Activated CD4-positive, alpha-beta T cell treated with anti-CD3 and anti-CD28 coated beads, Interleukin-2, amount 10 ng/mL, durations not matched to agents 24 days and 14 days (primary cell): ENCODE results near the gene TFPI2. TPM values are rescaled to one million over a fixed set of nuclear protein-coding genes. Genes with fewer than 3 reads are reported as not detected.
"Not testable (repeated sequence)": the region's sequence is repeated elsewhere in the genome, so short reads cannot be mapped to it uniquely, and the experiment has no call there.

ENCODE experiments used
- DNase-seq: peaks from one replicate; pipeline ENCODE4 v3.0.0; 2022
- H3K27ac Mint-ChIP-seq: one replicate; pipeline ENCODE4 v1.8.0; 2022; ENCODE audit warnings: mild to moderate bottlenecking, mixed read lengths
- H3K27me3 Mint-ChIP-seq: one replicate; pipeline ENCODE4 v1.8.0; 2022; ENCODE audit warnings: mixed read lengths
- H3K36me3 Mint-ChIP-seq: one replicate; pipeline ENCODE4 v1.8.0; 2022; ENCODE audit warnings: low read depth, mild to moderate bottlenecking, mixed read lengths
- H3K4me1 Mint-ChIP-seq: one replicate; pipeline ENCODE4 v1.8.0; 2021; ENCODE audit warnings: mixed read lengths
- H3K4me3 Mint-ChIP-seq: one replicate; pipeline ENCODE4 v1.8.0; 2022; ENCODE audit warnings: mild to moderate bottlenecking, moderate library complexity, mixed read lengths
- H3K9me3 Mint-ChIP-seq: one replicate; pipeline ENCODE4 v1.8.0; 2021; ENCODE audit warnings: mixed read lengths
- intact Hi-C: fragments of 100-400 bp; cut with micrococcal nuclease; formaldehyde crosslinking; loops from one replicate; pipeline ENCODE4 v1.15.1; 2023
- total RNA-seq: library from RNA; stranded (reverse); gene quantifications from 2 replicates; pipeline ENCODE4 v1.2.3, GENCODE V29; 2022

The TFPI2 gene
- total RNA-seq, 1 donor from 2014 or later, result not detected

- H3K36me3 Mint-ChIP-seq, DNase-seq, H3K4me1 Mint-ChIP-seq, H3K27ac Mint-ChIP-seq, H3K4me3 Mint-ChIP-seq, intact Hi-C loops, H3K9me3 Mint-ChIP-seq: not testable (repeated sequence)
- H3K27me3 Mint-ChIP-seq, result peaks cover 17% of the 10 kb centered on the region
Observed at GRCh38 chr7:93916315-93916714, 25.8 kb upstream of the TFPI2 start.

GRCh38 chr7:93915888-93916287, 25.3 kb upstream of the TFPI2 start:
- H3K4me3 Mint-ChIP-seq, H3K27ac Mint-ChIP-seq, H3K36me3 Mint-ChIP-seq, H3K9me3 Mint-ChIP-seq, H3K4me1 Mint-ChIP-seq, DNase-seq, intact Hi-C loops: not testable (repeated sequence)
- peaks cover 15% of the 10 kb centered on the region for H3K27me3 Mint-ChIP-seq

- H3K4me3 Mint-ChIP-seq, H3K27ac Mint-ChIP-seq, H3K27me3 Mint-ChIP-seq, H3K4me1 Mint-ChIP-seq, intact Hi-C loops, DNase-seq, H3K36me3 Mint-ChIP-seq, H3K9me3 Mint-ChIP-seq: not testable (repeated sequence)
Observed at GRCh38 chr7:93915206-93915842, 24.8 kb upstream of the TFPI2 start.

GRCh38 chr7:93914581-93915066, 24.1 kb upstream of the TFPI2 start:
- intact Hi-C loops, result no loop called here

GRCh38 chr7:93913197-93913596, 22.6 kb upstream of the TFPI2 start:
- intact Hi-C loops, result no loop called here
- no peaks in the 10 kb centered on the region for H3K36me3 Mint-ChIP-seq
- no peaks in the 10 kb centered on the region for H3K4me1 Mint-ChIP-seq
- no peak overlapping the region for H3K27ac Mint-ChIP-seq
- H3K27me3 Mint-ChIP-seq, result peaks cover 9% of the 10 kb centered on the region
- no peak overlapping the region for H3K4me3 Mint-ChIP-seq
- DNase-seq, result no peak
- no peaks in the 10 kb centered on the region for H3K9me3 Mint-ChIP-seq

More at GRCh38 chr7:93914581-93915066, 24.1 kb upstream of the TFPI2 start:
- Mint-ChIP-seq H3K9me3 (no peaks in the 10 kb centered on the region), H3K27ac (no peak overlapping the region), H3K36me3 (no peaks in the 10 kb centered on the region), H3K4me3 (no peak overlapping the region), H3K4me1 (no peaks in the 10 kb centered on the region), H3K27me3 (peaks cover 8% of the 10 kb centered on the region)
- no peak for DNase-seq

- H3K9me3 Mint-ChIP-seq, H3K27me3 Mint-ChIP-seq, H3K4me1 Mint-ChIP-seq, H3K27ac Mint-ChIP-seq, DNase-seq, H3K4me3 Mint-ChIP-seq, H3K36me3 Mint-ChIP-seq, intact Hi-C loops: not testable (repeated sequence)
Observed at GRCh38 chr7:93911661-93912060, 21.1 kb upstream of the TFPI2 start.

GRCh38 chr7:93911242-93911641, 20.7 kb upstream of the TFPI2 start:
- H3K4me1 Mint-ChIP-seq, intact Hi-C loops, H3K36me3 Mint-ChIP-seq, H3K9me3 Mint-ChIP-seq, DNase-seq, H3K27me3 Mint-ChIP-seq, H3K4me3 Mint-ChIP-seq, H3K27ac Mint-ChIP-seq: not testable (repeated sequence)

GRCh38 chr7:93910076-93910994, 19.8 kb upstream of the TFPI2 start:
- no peak overlapping the region for H3K4me3 Mint-ChIP-seq
- H3K36me3 Mint-ChIP-seq, result no peaks in the 10 kb centered on the region
- peaks cover 5% of the 10 kb centered on the region for H3K27me3 Mint-ChIP-seq
- no peak overlapping the region for H3K27ac Mint-ChIP-seq
- no peaks in the 10 kb centered on the region for H3K9me3 Mint-ChIP-seq
- no peak for DNase-seq
- intact Hi-C loops, result no loop called here
- H3K4me1 Mint-ChIP-seq, result no peaks in the 10 kb centered on the region

GRCh38 chr7:93906267-93906666, 15.7 kb upstream of the TFPI2 start, which contains the start of gene GNGT1:
Gene GNGT1 (plus strand): TSS chr7:93906567. CDS start chr7:93906747, 180 bp downstream.
- no peak for DNase-seq
- intact Hi-C loops, result no loop called here
- Mint-ChIP-seq H3K27ac (no peak within 1 kb of the TSS), H3K9me3 (no peaks in the 10 kb centered on the region), H3K36me3 (no peaks in the 10 kb centered on the region), H3K4me1 (no peaks in the 10 kb centered on the region), H3K4me3 (no peak within 1 kb of the TSS), H3K27me3 (peaks cover 7% of the 10 kb centered on the region)

GRCh38 chr7:93902777-93903423, 12.3 kb upstream of the TFPI2 start:
- no peaks in the 10 kb centered on the region for H3K9me3 Mint-ChIP-seq
- peak; percentile 60 for DNase-seq
- intact Hi-C loops, result loop anchor here (1.0 kb wide), 1 partner anchor 184 kb away; no protein-coding TSS in a partner anchor
- H3K4me3 Mint-ChIP-seq, result no peak overlapping the region
- peaks cover 6% of the 10 kb centered on the region for H3K27me3 Mint-ChIP-seq
- no peak overlapping the region for H3K27ac Mint-ChIP-seq
- H3K4me1 Mint-ChIP-seq, result no peaks in the 10 kb centered on the region
- no peaks in the 10 kb centered on the region for H3K36me3 Mint-ChIP-seq

- intact Hi-C loops, result no loop called here
- peaks cover 14% of the 10 kb centered on the region for H3K27me3 Mint-ChIP-seq
- no peak overlapping the region for H3K27ac Mint-ChIP-seq
- H3K4me1 Mint-ChIP-seq, result no peaks in the 10 kb centered on the region
- H3K36me3 Mint-ChIP-seq, result no peaks in the 10 kb centered on the region
- no peak overlapping the region for H3K4me3 Mint-ChIP-seq
- no peak for DNase-seq
- H3K9me3 Mint-ChIP-seq, result no peaks in the 10 kb centered on the region
Observed at GRCh38 chr7:93897680-93898079, 7.1 kb upstream of the TFPI2 start.

GRCh38 chr7:93895859-93896600, 5.5 kb upstream of the TFPI2 start:
- no peaks in the 10 kb centered on the region for H3K4me1 Mint-ChIP-seq
- H3K4me3 Mint-ChIP-seq, result no peak overlapping the region
- DNase-seq, result no peak
- H3K27ac Mint-ChIP-seq, result no peak overlapping the region
- peaks cover 29% of the 10 kb centered on the region for H3K27me3 Mint-ChIP-seq
- no peaks in the 10 kb centered on the region for H3K36me3 Mint-ChIP-seq
- intact Hi-C loops, result no loop called here
- H3K9me3 Mint-ChIP-seq, result no peaks in the 10 kb centered on the region

GRCh38 chr7:93894966-93895640, 4.5 kb upstream of the TFPI2 start:
- peaks cover 35% of the 10 kb centered on the region for H3K27me3 Mint-ChIP-seq
- intact Hi-C loops, result no loop called here
- no peaks in the 10 kb centered on the region for H3K36me3 Mint-ChIP-seq
- H3K9me3 Mint-ChIP-seq, result no peaks in the 10 kb centered on the region
- DNase-seq, result no peak
- no peak overlapping the region for H3K4me3 Mint-ChIP-seq
- H3K27ac Mint-ChIP-seq, result no peak overlapping the region
- peaks cover 4% of the 10 kb centered on the region for H3K4me1 Mint-ChIP-seq
